Lower leg skin (tissue), 3 donors: ENCODE data around the gene NAPB.

Experiments used
- CTCF ChIP-seq, 3 donors: fragments of 450-650 bp; IDR thresholded peaks; one replicate each; pipeline ENCODE4 v1.5.1; 2016; ENCODE audit warnings: antibody characterized with exemption in 3 of 3, mild to moderate bottlenecking in 3 of 3, moderate library complexity in 2 of 3
- POLR2A ChIP-seq, 2 donors: fragments of 450-650 bp; IDR thresholded peaks; one replicate each; pipeline ENCODE4 v1.6.1; 2016 to 2017; ENCODE audit warnings: antibody characterized with exemption in 2 of 2, mild to moderate bottlenecking in 1 of 2, moderate library complexity in 1 of 2

GRCh38 chr20:23452776-23453175 lies 31.5 kb upstream of the NAPB start, which contains the start of gene CST11:
- no peak for TF ChIP-seq CTCF (IDR thresholded peaks at IDR 0.05)
- TF ChIP-seq POLR2A (IDR thresholded peaks at IDR 0.05) = no peak
